MG63 (cell line): ENCODE results near the gene PSAP. TPM values are rescaled to one million over a fixed set of nuclear protein-coding genes. Genes with fewer than 3 reads are reported as not detected.
A peak's percentile ranks its signal among the peaks of the same experiment; 100 is the strongest.

ENCODE experiments used
- DNase-seq: peaks from one replicate; pipeline ENCODE4 v3.0.0-alpha.2; 2020
- H3K27me3 ChIP-seq: fragments of 250-450 bp; sonication (Bioruptor Pico); 2 replicates; pipeline ENCODE4 v1.5.1; 2020; ENCODE audit warnings: mild to moderate bottlenecking, moderate library complexity
- H3K36me3 ChIP-seq: fragments of 250-450 bp; sonication (Bioruptor Pico); 2 replicates; pipeline ENCODE4 v1.5.1; 2020; ENCODE audit warnings: mild to moderate bottlenecking, moderate library complexity
- H3K4me3 ChIP-seq: fragments of 250-450 bp; sonication (Bioruptor Pico); 2 replicates; pipeline ENCODE4 v1.5.1; 2020; ENCODE audit warnings: mild to moderate bottlenecking, moderate library complexity
- H3K9me3 ChIP-seq: fragments of 250-450 bp; sonication (Bioruptor Pico); 2 replicates; pipeline ENCODE4 v1.5.1; 2020; ENCODE audit warnings: mild to moderate bottlenecking, moderate library complexity
- total RNA-seq: library from RNA; depleted of rRNA; stranded (reverse); fragments of >200 nt; shearing (Covaris generic); gene quantifications from 2 replicates; pipeline ENCODE4 v1.2.3, GENCODE V29; 2014; ENCODE audit warnings: low replicate concordance

The PSAP gene
- total RNA-seq, 1 experiment from 2014 or later: 682 TPM

DNA sequence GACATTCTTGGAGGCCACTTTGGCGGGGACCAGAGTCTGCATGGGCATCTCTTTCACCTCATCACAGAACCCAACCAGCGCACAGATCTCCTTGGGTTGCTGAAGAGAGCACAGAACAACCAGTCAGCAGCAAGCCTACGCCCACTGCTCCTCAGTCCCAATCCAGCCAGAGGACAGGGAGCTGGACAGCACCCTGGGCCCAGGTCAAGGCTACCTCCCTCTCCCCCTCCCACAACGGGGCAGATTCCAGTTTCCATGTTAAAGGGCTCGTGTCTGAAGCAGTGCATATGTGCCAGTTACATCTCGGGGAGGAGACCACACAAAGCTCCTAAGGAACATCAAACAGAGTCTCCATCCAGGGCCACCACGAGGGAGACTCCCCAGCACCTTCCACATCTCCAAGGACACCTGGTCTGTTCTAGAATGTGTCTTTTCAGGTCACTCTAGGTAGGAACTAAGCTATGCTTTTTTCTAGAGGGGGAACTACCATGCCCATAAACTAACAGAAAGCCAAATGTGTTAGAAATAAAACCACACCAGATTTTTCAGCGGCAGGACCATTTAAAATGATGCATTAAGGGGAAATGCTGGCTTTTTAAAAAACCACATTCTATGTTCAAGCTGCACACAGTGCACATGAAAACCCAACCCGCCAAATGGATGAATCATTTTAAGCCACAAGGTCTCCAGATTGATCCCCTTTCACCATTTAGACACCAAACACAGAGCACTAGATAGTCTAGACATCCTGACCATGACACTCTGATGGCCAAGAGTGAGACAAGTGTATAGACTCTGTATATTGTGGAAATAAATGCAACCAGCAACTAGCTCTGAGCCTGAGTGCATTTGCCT lies 28.9 kb downstream of the PSAP start:
- no peak overlapping the region for H3K4me3 ChIP-seq
- H3K27me3 ChIP-seq: no peaks in the 10 kb centered on the region
- H3K9me3 ChIP-seq: no peaks in the 10 kb centered on the region
- no peak for DNase-seq
- H3K36me3 ChIP-seq: peaks cover 79% of the 10 kb centered on the region

DNA sequence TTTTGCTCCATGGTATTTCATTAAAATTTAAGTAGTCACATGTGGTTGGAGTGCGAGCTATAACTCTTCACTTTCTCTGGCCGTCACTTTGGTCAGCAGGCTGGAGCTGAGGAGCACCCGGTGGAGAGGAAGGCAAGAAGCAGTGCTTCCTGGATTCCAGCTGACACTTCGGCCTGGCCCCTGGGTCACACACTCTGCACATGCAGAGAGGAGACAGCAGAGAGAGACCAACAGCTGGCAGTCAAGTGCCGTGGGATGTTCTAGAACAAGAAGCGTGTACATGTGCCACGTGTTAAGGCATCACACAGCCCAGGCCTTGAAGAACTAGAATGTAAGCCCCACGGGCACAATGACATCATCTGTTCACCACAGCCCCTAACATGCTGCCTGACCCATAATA lies 30.1 kb downstream of the PSAP start:
- DNase-seq: no peak
- Histone ChIP-seq H3K36me3 (peaks cover 76% of the 10 kb centered on the region), H3K4me3 (no peak overlapping the region), H3K27me3 (no peaks in the 10 kb centered on the region), H3K9me3 (no peaks in the 10 kb centered on the region)

DNA sequence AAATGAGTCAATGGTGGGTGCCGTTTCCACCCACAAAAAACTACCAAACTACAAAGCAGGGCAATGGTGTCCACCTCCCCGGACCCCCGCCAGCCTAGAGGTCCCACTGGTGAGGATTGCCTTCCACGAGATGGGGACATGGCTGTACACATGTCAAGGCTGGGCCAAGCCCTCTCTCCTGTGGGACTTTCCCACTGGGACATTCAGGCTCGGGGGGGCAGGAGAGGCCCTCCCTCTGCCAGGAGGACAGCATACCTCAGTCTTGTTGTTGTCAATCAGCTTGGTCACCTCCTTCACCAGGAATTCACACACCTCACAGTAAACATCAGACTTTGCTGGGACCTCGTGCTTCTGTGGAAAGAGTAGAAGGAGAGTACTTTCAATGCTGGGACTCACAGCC lies 31.1 kb downstream of the PSAP start:
- Histone ChIP-seq H3K27me3 (no peaks in the 10 kb centered on the region), H3K4me3 (no peak overlapping the region), H3K9me3 (no peaks in the 10 kb centered on the region), H3K36me3 (peaks cover 71% of the 10 kb centered on the region)
- DNase-seq: no peak

DNA sequence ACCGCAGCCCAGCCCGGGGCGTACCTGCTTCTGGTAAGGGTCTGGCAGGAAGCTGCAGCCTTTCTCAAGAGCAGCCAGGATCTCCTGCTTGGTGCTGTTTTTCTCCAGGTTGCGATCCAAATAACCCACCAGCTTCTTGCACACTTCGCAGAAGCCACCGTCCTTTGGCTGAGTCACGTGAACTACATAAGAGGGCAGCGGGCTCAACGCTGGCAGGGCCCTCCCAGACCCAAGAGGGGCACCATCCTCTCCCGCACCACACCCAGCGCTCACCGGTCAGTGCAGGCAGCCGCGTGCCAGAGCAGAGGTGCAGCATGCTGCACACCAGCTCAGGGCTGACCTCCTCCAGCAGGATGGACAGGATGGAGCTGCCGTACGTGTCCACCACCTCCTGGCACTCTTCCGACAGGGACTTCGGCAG lies 31.6 kb downstream of the PSAP start:
- no peaks in the 10 kb centered on the region for H3K27me3 ChIP-seq
- H3K36me3 ChIP-seq: peaks cover 66% of the 10 kb centered on the region
- DNase-seq: no peak
- H3K9me3 ChIP-seq: no peaks in the 10 kb centered on the region
- no peak overlapping the region for H3K4me3 ChIP-seq

DNA sequence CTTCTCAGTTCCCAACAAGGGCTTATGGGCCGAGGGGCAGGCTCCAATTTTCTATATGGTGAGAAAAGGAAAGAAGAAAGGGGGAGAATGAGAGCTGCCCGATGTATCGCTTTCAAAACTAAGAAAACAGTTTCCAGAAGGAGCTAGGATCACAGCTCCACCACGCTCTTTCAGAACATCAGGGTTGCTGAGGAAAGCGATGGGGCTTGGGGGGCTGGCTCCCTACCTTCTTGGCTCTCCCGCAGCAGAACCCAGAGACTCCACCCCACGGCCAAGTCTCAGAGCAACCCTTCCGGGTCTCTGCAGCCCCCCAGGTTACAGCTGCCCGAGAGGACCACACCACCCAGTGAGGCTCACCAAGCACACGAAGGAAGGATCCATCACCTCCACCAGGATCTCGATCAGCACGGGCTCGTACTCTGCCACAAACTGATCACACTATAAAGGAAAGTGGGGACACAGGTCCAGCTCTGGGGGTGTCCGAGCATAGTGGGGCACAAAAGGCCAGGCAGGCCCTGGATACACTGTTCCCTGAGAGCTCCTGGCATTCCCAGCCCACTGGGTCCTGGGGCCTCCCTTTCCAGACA lies 32.3 kb downstream of the PSAP start:
- DNase-seq: no peak
- H3K36me3 ChIP-seq: peaks cover 59% of the 10 kb centered on the region

DNA sequence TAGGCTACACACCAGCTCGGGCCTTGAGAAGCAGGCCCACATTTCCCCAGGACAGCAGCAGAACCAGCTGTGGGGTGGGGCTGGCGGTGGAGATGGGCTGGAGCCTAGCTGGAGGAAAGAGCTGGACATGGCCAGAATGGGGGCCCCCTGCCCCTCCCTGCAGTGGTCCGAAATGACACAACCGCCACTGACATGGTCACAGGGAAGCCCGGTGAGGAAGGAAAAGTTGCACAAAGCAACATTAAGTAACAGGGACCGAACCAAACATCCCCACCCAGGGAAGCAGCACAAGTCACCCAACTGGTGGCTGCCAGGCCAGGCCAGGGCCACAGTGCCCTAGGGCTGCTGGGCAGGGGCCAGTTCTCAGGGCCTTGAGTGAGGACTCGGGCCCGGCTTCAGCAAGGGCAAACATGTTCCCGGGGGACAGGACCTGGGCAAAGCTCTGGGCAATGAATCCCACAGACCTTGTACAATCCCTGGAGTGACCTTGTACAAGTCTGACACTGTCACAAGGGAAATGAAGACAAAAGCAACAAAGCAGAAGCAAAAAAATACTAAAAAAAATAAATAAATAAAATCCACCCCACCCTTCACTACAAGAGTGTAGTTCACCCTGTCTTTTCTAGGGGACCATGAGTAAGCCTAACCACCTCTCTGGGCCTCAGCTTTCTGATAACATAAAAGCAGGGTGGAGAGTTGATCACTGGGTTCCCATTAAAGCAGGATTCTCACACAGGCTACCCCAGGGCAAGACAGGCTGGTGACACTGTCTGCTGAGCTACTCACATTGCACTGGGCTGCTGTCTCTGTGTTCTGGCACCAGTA lies 33.0 kb downstream of the PSAP start:
- H3K4me3 ChIP-seq: no peak overlapping the region
- peaks cover 52% of the 10 kb centered on the region for H3K36me3 ChIP-seq
- no peaks in the 10 kb centered on the region for H3K27me3 ChIP-seq
- DNase-seq: no peak
- H3K9me3 ChIP-seq: no peaks in the 10 kb centered on the region

More for the DNA sequence above, 32.3 kb downstream of the PSAP start:
- Histone ChIP-seq H3K27me3 (no peaks in the 10 kb centered on the region), H3K4me3 (no peak overlapping the region), H3K9me3 (no peaks in the 10 kb centered on the region)

DNA sequence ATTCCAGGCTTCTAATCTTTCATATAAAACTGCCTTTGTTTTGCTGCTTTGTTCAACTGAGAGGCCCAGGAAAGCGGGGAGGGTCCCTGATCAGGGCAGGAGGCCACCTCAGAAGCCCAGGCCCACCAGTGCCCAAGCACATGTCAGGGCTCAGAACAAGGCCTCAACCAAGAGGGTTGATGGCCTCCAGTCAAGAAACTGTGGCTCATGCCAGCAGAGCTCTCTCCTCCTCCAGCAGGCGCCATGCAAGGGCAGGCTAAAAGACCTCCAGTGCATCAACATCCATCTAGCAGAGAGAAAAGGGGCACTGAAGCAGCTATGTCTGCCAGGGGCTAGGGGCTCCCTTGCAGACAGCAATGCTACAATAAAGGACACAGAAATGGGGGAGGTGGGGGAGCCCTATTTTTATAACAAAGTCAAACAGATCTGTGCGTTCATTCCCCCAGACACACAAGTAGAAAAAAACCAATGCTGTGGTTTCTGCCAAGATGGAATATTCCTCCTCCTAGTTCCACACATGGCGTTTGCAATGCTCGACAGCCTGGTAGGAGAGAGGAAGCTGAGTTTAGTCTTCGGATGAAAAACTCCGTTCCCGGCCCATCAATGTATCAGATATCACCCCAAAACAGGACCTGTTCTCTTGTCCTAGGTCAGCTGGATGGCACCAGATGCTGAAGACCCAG lies 34.0 kb downstream of the PSAP start:
- no peaks in the 10 kb centered on the region for H3K27me3 ChIP-seq
- no peaks in the 10 kb centered on the region for H3K9me3 ChIP-seq
- peaks cover 46% of the 10 kb centered on the region for H3K36me3 ChIP-seq
- DNase-seq: no peak
- no peak overlapping the region for H3K4me3 ChIP-seq

DNA sequence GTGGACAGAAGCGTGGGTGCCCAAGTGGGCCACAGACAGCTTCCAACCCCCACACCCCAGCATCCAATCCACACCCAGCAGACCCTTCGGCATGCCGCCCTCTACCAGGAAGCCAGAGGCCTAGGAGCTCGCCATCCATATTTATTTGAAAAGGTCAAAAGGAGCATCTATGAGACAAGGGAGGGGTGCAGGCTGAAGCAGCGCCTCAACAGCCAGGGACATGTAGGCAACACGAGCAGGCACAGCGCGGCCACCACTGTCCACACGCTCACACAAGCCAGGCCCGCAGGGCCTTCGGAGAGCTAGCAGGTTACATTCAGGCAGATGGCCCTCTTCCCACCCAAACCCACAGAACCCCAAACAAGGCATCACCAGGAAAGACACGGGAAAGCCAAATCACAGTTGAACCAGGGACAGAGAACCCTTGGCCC lies 34.6 kb downstream of the PSAP start:
- Histone ChIP-seq H3K9me3 (no peaks in the 10 kb centered on the region), H3K27me3 (no peaks in the 10 kb centered on the region), H3K4me3 (no peak overlapping the region), H3K36me3 (peaks cover 40% of the 10 kb centered on the region)
- no peak for DNase-seq

DNA sequence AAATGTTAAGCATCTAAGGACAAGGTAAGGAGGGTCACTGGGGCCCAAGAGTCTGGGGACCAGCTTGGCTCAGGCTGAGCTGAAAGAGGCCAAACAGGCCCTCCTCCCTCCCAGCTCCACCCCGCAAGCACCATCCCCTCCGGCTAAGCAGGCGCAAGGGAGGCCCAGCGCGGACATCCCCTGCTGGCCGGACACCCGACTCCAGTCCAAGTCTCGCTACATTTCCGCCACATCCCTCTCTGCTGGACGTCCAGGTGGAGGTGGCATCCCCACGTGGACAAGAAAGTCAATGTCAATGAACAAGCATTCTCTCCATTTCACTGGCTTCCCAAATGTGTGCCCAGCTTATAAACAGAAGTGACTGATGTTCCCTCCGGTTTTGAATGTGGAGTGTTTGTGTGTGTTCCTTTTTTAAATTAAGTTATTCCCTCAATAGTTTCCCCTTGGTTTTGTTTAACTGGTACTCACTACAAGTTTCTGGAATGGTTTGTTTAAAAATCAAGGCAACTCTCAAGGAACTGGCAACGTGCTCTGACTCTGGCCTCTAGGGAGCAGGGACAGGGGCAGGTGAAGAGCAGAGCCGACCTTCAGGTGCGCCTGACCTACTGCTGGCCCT lies 35.4 kb downstream of the PSAP start:
- no peak overlapping the region for H3K4me3 ChIP-seq
- DNase-seq: no peak
- no peaks in the 10 kb centered on the region for H3K9me3 ChIP-seq
- H3K36me3 ChIP-seq: peaks cover 32% of the 10 kb centered on the region
- no peaks in the 10 kb centered on the region for H3K27me3 ChIP-seq

DNA sequence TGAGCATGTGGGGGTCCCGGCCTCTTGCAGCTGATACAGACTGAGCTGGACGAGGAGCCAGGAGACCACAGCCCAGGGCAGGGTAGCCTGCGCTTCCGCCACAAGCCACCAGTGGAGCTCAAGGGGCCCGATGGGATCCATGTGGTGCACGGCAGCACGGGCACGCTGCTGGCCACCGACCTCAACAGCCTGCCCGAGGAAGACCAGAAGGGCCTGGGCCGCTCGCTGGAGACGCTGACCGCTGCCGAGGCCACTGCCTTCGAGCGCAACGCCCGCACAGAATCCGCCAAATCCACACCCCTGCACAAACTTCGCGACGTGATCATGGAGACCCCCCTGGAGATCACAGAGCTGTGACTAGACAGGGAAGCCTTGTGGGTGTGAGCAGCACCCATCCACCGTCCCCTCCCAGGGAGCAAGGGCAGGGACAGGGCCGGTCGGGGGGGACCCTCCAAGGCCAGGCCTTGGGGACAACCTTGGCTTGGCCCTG lies 36.1 kb downstream of the PSAP start:
- Histone ChIP-seq H3K27me3 (no peaks in the 10 kb centered on the region), H3K9me3 (no peaks in the 10 kb centered on the region), H3K36me3 (peaks cover 28% of the 10 kb centered on the region), H3K4me3 (no peak overlapping the region)
- DNase-seq: no peak

DNA sequence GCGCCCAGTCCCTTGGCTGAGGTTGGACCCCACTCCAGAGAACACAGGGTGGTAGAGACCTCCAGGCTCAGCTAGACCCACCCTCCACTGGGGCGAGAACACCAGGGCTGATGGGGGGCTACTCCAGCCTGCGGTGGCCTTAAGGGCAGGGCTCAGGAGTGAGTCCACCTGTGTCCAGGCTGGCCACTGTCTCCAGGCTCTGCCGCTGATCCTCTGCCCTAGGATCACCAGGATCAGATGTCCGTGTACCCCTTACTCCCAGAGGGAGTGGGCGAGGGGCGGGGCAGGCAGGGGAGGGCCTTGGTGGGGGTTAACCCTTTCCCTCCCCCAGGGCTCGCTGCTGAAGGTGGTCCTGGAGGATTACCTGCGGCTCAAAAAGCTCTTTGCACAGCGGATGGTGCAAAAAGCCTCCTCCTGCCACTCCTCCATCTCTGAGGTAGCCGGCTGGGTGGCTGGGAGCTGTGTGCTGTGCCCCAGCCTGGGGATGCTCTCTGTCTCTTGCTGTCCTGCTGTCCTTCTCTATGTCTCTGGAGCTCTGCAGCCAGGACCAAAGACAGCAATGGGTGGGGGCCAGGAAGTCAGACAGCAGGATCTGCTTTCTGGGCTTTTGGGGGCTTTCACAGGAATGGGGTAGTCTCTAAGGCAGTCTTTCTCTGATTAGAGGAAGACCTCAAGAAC lies 38.0 kb downstream of the PSAP start:
- DNase-seq: no peak
- H3K27me3 ChIP-seq: no peaks in the 10 kb centered on the region
- peaks cover 13% of the 10 kb centered on the region for H3K36me3 ChIP-seq
- no peaks in the 10 kb centered on the region for H3K9me3 ChIP-seq
- H3K4me3 ChIP-seq: no peak overlapping the region

DNA sequence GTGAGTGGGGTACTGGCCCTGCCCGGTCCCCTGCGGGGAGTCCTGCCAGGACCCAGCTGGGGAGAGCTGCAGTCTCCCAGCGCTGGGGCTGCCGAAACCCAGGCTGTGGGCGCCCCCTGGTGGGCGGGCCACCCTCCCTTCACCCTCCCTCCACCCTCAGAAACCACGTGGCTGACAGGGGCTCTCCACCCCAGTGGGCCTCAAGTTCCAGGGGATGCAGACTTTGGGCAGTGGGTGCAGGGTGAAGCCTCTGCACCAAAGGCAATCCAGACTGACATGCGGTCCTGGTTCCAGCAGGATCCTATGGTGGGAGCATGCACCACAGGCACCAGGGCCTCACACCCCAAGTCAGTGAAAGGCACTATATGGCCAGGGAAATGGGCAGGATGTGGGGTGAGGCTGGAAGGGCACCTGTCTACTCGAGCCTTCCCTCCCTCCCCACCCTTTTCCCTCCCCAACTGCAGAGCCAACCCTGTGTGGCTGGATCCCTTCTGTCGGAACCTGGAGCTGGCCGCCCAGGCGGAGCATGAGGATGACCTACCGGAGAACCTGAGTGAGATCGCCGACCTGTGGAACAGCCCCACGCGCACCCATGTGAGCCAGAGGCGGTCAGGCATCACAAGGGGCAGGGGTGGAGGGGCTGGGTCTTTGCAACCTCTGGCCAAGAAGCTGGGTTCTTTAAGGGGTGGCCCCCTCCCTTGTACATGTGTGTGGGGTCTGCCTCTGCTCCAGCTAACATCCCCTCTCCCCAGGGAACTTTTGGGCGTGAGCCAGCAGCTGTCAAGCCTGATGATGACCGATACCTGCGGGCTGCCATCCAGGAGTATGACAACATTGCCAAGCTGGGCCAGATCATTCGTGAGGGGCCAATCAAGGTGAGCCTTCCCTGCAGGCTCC lies 38.8 kb downstream of the PSAP start:
- Histone ChIP-seq H3K4me3 (no peak overlapping the region), H3K9me3 (no peaks in the 10 kb centered on the region), H3K27me3 (no peaks in the 10 kb centered on the region), H3K36me3 (peaks cover 13% of the 10 kb centered on the region)
- DNase-seq: peak; percentile 57

DNA sequence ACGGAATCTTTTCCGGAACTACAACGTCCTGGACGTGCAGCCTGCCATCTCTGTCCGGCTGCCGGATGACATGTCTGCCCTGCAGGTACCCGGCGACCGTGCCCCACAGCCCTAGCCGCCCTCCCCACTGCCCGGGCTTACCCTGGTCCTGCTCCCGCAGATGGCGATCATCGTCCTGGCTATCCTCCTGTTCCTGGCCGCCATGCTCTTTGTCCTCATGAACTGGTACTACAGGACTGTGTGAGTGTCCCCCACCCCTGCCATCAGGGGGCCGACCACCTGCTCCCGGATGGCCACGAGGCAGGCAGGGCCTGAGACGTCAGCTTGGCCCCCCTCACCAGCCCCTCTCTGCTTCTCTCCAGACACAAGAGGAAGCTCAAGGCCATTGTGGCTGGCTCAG lies 39.7 kb downstream of the PSAP start:
- Histone ChIP-seq H3K4me3 (no peak overlapping the region), H3K36me3 (peaks cover 8% of the 10 kb centered on the region; the same call in 1 of the 2 replicates), H3K27me3 (no peaks in the 10 kb centered on the region), H3K9me3 (no peaks in the 10 kb centered on the region)
- no peak for DNase-seq

DNA sequence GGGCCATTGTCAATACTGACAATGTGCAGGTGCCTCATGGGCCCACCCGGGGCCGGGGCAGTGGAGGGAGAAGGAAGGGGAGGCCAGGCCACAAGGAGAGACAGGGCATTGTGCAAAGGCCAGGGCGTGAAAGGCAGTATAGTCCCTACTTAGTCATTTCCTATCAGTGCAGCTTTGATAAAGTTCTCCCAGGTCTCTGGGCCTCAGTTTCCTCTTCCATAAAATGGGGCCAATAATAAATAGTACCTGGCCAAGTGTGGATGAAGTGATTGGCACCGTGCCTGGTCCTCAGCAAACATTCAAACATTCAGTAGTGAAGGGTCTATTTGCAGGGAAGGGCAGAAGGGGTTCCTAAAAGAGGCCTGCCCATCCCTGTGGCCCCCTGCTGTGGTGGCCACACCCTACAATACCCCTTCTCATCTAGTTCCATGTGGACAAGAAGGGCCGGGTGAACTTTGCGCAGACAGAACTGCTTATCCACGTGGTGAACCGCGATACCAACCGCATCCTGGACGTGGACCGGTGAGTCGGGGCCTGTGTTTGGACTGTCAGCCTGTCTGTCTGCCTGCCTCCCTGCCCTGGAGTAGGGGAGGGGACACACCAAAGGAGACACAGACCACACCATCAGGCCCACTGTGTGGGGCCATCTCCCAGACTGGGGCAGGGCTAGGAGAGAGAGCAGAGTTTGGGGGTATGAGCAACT lies 40.9 kb downstream of the PSAP start:
- no peak for DNase-seq
- no peaks in the 10 kb centered on the region for H3K27me3 ChIP-seq
- H3K4me3 ChIP-seq: no peak overlapping the region
- H3K9me3 ChIP-seq: no peaks in the 10 kb centered on the region
- no peaks in the 10 kb centered on the region for H3K36me3 ChIP-seq
